NCI-H146 treated with DMSO at 0.1 percent for 48 hours (cell line): Measurements from ENCODE around the gene EFS.
A peak's percentile ranks its signal among the peaks of the same experiment; 100 is the strongest.
"Not testable (repeated sequence)": the region's sequence is repeated elsewhere in the genome, so short reads cannot be mapped to it uniquely, and the experiment has no call there.

ENCODE experiments used
- DNase-seq: peaks from one replicate; lab custom pipeline; 2025; ENCODE audit not compliant: unreplicated experiment; lab: John Stamatoyannopoulos, UW

Gene EFS

DNA sequence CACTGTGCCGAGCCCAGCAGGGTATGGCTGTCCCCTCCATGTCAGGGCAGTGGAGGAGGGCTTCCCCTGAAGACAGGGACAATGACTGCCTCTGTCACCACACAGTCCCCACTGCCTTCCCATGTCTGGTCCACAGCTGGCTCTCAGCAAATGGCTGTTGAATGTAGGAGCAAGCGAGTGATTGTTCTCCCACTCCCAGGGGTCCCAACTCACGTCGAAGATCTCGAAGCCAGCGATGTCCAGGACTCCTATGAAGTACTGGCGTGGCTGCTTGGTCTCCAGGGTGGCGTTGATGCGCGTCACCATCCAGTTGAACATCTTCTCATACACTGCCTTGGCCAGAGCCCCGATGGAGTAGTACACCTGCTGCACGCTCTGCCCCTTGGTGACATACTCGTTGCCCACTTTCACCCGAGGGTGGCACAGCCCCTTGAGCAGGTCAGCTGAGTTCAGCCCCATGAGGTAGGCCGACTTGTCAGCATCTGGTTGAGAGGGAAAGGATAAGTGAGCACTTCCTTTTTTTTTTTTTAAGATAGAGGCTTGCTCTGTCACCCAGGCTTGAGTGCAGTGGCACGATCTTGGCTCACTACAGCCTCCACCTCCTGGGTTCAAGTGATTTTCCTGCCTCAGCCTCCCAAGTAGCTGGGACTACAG is 35.7 kb upstream of the EFS start:
- DNase-seq = not testable (repeated sequence)

DNA sequence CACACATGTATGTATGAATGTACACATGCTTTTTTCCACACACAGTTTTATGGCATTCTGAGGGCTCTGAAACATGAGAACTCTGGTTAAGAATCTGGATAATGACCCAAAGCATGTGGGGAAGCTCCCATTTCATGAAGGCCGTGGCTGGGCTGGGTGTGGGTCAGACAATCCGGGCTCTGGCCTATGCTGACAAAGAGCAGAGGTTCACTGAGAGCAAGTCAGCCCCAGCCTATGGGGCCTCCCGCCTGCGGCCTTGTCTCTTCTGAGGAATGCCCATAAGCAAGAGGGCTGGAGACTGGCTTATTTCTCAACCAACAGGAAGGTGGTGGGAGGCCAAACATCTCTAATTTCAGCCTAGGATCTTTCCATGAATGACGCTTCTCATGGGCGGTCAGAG is 34.6 kb upstream of the EFS start:
- DNase-seq = no peak

DNA sequence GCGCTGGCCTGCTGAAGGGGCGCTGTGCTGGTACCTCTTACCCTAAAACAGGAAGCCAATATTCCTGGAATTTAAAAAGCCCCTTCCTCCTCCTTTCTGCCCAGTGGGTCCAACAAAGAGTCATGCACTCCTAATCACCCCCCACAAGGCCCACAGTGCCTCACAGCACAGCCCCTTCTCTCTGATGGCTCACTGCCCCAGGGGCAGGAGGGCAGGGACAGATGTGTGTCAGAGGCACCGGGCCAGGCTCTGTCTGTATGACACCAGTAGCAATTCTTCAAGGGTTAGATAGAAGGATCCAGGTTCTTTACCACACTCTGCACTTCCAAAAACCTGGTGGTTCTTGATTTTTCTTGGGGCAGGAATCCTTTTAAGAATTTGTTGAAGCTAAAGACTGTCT is 34.2 kb upstream of the EFS start:
- DNase-seq = no peak

DNA sequence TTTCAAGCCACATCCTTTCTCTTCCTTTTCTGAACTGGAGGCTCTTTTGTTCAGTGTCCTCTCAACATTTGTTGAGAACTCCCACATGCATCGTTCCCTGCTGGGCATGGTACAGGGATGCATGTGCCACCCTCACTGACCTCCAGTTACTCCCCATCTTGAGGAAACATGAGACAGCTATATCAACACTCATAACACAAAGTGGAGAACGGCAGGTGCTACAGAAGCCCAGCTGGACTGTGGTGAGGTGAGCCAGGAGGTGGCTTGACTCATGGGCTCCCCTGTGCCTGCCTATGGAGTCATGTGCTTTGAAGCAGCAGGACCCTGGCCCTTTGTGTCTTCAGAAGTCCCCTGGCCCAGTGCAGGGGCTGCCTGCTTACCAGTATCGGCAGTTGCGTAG is 33.4 kb upstream of the EFS start:
- DNase-seq = peak; percentile 35

DNA sequence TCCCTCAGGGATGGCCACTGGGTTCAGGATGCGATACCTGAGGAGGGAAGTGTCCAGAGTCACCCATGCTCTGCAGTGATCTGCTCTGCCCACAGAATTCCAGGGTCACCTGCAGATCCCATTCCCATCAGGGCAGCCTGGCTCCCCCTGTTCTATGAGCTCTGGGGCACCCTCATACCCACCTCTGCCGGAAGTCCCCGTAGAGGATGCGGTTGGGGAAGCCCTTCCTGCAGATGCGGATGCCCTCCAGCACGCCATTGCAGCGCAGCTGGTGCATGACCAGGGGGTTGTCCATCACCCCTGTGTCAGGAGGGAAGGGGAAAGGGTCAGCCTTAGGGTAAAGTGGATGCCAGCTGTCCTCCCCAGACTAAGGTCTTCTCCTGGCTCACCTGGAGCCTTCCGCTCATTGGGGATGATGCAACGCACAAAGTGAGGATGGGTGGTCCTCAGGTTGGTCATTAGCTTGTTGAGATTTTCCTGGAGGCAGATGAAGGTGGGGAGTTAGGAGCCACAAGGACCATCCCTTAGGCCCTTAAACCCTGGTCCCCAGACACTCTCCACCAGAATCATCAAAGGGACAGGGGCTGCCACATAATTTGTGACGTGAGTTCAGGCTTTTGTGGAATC is 31.9 kb upstream of the EFS start:
- DNase-seq = no peak

DNA sequence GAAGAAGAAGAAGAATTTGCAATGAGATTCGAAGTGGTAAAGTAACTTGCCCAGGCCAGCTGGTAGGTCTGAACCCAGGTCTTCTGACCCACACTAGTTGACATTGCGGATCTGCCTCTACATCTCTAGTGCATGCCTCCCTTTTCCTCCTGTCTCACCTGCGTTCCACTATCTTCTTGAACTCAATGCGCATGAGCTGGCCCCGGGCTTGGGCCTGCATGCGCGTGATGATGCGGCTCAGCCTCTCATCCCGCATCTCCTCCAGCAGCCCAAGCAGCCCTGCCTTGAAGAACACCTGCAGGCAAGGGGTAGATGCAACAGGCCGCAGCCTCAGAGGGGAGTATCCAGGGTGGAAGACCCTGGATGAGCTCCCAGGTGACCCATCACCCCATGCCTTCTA is 31.2 kb upstream of the EFS start:
- DNase-seq = no peak

- no peak for DNase-seq
Observed at GRCh38 chr14:23392613-23393012, 27.6 kb upstream of the EFS start.

- not testable (repeated sequence) for DNase-seq
Observed at GRCh38 chr14:23389871-23390270, 24.9 kb upstream of the EFS start.

DNA sequence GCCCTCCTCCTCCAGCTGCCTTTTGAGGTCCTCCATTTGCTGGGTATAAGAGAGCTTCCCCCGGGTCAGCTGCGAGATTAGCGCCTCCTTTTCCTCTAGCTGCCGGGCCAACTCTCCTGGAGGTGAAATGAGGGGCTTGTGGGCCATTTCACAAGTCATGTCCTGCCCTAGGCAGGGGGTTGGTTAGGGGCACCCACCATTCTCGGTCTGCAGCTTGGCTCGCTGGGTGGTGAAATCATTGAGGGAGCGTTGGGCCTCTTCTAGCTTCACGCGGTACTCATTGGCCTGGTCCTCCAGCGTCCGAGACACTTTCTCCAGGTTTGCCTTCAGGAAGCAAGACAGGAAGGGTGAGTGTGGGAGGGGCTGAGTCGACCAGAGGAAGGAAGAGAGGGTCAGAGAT is 24.4 kb upstream of the EFS start:
- no peak for DNase-seq

GRCh38 chr14:23388996-23389395 is 24.0 kb upstream of the EFS start:
- DNase-seq = no peak

DNA sequence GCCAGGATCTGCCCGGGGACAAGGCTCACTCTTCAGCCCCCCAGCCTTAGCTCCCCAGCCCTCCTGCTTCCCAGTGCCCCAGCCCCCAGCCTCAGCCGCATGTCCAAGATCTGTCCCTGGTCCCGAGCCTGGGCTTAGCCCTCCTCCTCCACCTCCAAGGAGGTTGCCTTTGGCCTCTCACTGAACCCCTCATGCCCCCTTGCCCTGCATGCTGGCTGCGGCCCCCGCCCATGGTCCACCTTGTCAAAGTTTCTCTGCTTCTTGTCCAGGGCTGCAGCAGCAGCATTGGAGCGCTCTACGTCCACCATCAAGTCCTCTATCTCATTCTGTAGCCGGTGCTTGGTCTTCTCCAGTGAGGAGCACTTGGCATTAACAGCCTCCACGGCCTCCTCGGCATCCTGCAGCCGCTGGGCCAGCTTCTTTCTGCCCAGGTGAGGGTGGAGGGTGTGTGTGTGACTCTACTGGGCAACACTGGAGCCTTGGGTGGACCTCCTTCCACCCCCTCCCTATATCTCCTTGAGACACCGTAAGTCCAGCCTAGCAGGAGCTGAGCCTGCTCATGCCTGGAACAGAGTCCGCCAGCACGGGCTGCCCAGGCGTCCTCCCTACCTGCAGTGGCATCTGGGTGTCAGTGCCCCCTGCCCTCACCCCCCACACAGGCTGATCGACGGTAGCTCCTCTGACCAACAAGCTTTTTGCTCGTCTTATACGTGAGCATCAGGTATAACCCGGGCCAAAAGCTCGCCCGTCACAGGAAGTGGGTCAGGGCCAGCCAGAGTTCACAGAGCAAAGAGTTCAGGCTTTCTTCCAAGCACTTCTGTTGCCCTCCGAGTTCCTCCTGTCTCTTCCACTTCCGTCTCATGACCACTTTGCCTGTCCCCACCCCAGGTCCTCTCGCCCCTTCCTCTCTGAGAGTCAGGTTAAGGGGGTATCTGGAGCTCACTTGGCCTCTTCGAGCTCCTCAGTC is 23.2 kb upstream of the EFS start:
- no peak for DNase-seq

GRCh38 chr14:23386999-23387398 is 22.0 kb upstream of the EFS start:
- no peak for DNase-seq

DNA sequence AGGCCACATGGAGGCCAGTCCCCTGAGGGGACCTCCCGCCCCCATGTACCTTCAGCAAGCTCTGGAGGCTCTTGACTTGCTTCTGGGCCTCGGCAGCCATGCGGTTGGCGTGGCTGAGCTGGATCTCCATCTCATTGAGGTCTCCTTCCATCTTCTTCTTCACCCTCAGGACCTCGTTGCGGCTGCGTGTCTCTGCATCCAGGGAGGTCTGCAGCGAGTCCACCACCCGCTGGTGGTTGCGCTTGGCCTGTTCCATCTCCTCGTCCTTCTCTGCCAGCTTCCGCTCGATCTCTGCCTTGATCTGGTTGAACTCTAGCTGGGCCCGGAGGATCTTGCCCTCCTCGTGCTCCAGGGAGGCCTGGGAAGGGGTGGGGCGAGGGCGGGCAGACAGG is 21.3 kb upstream of the EFS start:
- not testable (repeated sequence) for DNase-seq

DNA sequence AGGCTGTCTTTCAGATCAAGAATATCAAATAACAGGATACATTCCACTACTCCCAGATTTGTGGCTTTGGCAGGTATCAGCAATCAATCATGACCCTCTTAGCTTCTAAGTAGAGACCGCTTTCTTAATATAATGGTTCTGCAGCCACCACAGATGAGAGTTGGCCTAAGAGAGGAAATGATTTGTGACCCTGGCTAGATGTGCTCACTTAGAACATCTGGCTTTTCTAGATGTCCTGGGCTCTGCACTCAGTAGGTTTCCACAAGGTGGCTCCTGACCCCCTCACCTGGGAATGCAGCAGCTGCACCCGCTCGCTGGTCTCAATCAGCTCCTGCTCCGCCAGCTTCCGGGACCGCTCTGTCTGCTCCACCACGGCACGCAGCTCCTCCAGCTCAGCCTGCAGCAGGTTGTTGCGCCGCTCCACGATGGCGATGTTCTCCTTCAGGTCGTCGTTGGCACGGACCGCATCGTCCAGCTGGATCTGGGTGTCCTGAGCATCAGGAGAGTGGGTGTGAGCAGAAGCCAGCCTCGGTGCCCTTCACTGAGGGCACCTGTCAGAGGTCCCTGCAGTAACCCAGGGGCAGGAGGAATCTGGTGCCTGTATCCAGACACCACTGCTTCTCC is 20.8 kb upstream of the EFS start:
- no peak for DNase-seq

DNA sequence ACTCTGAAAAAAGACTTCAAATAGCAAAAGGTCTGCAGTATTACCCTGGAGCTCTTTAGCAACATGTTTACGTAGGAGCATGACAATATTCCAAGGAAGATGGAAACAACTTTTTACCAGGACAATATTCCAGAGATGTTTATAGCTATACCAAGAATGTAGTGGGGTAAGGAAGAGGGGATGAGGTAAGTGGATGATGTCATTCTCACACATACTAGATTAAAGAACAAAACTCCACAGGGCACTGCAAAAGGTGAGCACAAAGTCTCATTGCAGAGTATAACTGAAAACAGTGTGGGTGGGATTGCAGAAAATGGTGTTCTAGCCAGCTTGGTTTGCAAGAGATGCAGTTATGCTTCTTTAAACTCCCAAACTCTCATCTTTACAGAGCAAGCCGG is 20.3 kb upstream of the EFS start:
- no peak for DNase-seq

DNA sequence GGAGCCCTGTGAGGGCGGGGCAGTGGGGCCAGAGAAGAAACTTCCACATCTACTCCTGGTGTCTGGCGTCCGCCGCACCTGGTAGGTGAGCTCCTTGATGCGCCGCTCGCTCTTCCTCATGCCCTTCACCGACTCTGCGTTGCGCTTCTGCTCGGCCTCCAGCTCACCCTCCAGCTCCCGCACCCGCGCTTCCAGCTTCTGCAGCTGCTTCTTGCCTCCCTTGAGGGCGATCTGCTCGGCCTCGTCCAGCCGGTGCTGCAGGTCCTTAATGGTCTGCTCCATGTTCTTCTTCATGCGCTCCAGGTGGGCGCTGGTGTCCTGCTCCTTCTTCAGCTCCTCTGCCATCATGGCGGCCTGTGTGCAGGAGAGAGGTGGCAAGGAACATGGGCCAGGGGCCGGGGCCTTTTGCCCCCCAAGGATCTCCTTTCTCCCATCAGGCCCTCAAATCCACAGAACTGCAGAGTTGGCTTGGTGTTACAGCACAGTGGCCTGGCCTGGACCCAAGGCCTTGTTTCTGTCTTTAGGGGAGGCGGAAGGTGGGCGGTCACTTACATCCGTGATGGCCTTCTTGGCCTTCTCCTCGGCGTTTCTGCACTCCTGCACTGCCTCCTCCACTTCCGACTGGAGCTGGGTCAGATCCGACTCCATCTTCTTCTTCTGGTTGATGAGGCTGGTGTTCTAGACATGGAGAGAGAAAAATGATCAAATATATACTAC is 19.6 kb upstream of the EFS start:
- DNase-seq = no peak

DNA sequence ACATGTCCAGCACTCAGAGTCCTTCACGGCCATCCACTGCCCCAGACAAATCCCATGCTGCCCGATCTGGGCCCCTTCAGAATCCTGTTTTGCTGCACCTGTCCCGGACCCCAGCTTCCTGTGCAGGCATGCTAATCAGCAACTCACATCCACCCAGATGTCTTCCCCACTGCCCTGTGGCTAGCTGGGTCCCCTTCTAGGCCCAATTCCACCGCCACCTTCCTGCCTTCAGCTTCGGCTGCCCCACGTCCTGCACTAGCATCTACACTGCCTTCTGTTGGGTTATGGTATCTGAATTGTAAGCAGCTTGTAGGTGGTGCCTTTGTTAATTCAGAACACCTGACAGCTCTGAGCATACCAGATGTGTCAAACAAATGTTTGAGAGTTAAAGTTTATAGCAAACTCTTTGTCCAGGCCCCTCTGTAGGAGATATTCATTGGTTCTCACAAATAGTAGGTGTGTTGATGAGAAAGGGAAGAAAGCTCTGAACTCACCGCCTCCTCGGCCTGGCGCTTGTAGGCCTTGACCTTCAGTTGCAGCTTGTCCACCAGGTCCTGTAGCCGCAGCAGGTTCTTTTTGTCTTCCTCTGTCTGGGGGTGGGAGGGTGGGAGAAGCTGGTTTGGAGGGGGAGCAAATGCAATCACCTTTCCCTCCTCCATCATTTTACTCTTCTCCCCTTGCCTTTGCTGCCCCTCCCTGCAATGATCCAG is 17.9 kb upstream of the EFS start:
- no peak for DNase-seq

- DNase-seq = no peak
Observed at GRCh38 chr14:23382276-23382675, 17.3 kb upstream of the EFS start.

DNA sequence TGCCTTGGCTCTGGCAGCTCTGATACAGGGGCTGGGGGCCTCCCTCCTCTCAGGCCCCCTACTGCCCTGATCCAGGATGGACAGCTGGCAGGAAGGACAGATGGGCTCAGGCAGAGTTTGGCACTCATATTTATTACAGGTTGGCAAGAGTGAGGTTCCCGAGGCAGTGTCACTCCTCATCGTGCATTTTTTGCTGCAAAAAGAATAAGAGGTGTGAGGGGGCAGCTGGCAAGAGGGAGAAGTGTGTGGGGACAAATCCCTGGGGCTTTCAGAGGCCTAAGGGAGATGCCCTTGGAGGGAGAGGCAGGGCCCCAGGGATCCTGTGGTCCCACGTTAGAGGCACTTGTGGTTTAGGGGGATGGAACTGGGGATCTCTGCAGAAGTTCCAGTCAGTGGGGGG is 16.9 kb upstream of the EFS start:
- DNase-seq = peak; percentile 1

DNA sequence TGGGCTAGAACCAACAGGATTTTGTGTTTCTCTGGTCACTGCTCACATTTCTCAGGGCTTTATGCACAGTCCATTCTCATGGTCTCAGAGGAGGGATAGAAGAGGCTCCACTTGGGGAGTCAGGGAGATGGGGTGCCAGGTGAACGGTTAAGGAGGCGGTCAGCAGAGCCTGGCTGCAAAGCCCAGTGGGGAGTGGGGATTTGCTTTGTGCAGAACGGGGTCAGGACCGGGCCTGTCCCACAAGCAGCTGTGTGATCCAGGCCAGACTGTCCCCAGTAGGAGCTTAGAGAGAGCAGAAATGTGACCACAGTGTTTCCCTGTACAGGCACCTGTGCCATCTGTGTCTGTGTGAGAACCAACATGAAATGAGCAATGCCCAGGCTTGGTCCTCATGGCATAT is 16.0 kb upstream of the EFS start:
- no peak for DNase-seq
